Neural cell (in vitro differentiated cells): ENCODE results near the gene PARD3B.

Source experiments
- CTCF ChIP-seq: fragments of 450-650 bp; IDR thresholded peaks from 2 replicates; pipeline ENCODE4 v1.5.1; 2014; ENCODE audit warnings: antibody characterized with exemption, mild to moderate bottlenecking, moderate library complexity; ENCODE audit not compliant: poor library complexity, severe bottlenecking
- EP300 ChIP-seq: fragments of 450-650 bp; conservative IDR thresholded peaks from 2 replicates; pipeline ENCODE4 v1.6.1; 2014; ENCODE audit warnings: antibody characterized with exemption, mild to moderate bottlenecking, moderate library complexity; ENCODE audit not compliant: poor library complexity, severe bottlenecking
- EZH2 ChIP-seq: fragments of 200-600, 300-800 bp; shearing (Covaris generic), sonication (generic); IDR thresholded peaks from 2 replicates; pipeline ENCODE4 v1.6.1; 2014; ENCODE audit warnings: antibody characterized with exemption, low read length, borderline replicate concordance, mild to moderate bottlenecking; ENCODE audit not compliant: insufficient read depth, poor library complexity, severe bottlenecking
- POLR2AphosphoS5 ChIP-seq: IDR thresholded peaks from 2 replicates; pipeline ENCODE4 v1.6.1; 2012
- SMC3 ChIP-seq: fragments of 450-650 bp; conservative IDR thresholded peaks from 2 replicates; pipeline ENCODE4 v1.6.1; 2014; ENCODE audit warnings: antibody characterized with exemption, mild to moderate bottlenecking, moderate library complexity; ENCODE audit not compliant: poor library complexity
- TAF1 ChIP-seq: IDR thresholded peaks from 2 replicates; pipeline ENCODE4 v1.6.1; 2012; ENCODE audit warnings: low read depth

- TF ChIP-seq CTCF (no peak), POLR2AphosphoS5 (no peak), SMC3 (no peak), EZH2 (no peak), EP300 (no peak), TAF1 (no peak)
These were observed 324.0 kb downstream of the PARD3B start for GRCh38 chr2:204869132-204869823.
